KMS-11 (cell line): ENCODE results near the gene TAS2R31.
"Not testable (repeated sequence)": the region's sequence is repeated elsewhere in the genome, so short reads cannot be mapped to it uniquely, and the experiment has no call there.

Experiments
- H2AFZ ChIP-seq: fragments of 200-600 bp; sonication (generic); 2 replicates; pipeline ENCODE4 v1.6.1; 2016; ENCODE audit warnings: antibody characterized with exemption, mixed run types, low read depth
- H3K27ac ChIP-seq: fragments of 200-600 bp; sonication (generic); 2 replicates; pipeline ENCODE4 v1.6.1; 2016; ENCODE audit warnings: mild to moderate bottlenecking, mixed run types
- H3K27me3 ChIP-seq: fragments of 200-600 bp; sonication (generic); 2 replicates; pipeline ENCODE4 v1.6.1; 2017; ENCODE audit warnings: mild to moderate bottlenecking, low read depth, mixed run types, moderate library complexity; ENCODE audit not compliant: insufficient read depth
- H3K36me3 ChIP-seq: fragments of 200-600 bp; sonication (generic); 2 replicates; pipeline ENCODE4 v1.6.1; 2017; ENCODE audit warnings: mild to moderate bottlenecking, mixed run types; ENCODE audit not compliant: insufficient read depth
- H3K4me1 ChIP-seq: fragments of 200-600 bp; sonication (generic); 2 replicates; pipeline ENCODE4 v1.6.1; 2016; ENCODE audit warnings: mild to moderate bottlenecking, low read depth, mixed run types; ENCODE audit not compliant: poor library complexity, severe bottlenecking
- H3K4me2 ChIP-seq: fragments of 200-600 bp; sonication (generic); 2 replicates; pipeline ENCODE4 v1.7.0; 2016; ENCODE audit warnings: mild to moderate bottlenecking, mixed run types
- H3K4me3 ChIP-seq: fragments of 200-600 bp; sonication (generic); IDR thresholded peaks from 2 replicates; pipeline ENCODE4 v1.6.1; 2017; ENCODE audit warnings: low read depth, low read length, mixed read lengths; ENCODE audit not compliant: insufficient read depth
- H3K79me2 ChIP-seq: fragments of 200-600 bp; sonication (generic); 2 replicates; pipeline ENCODE4 v1.6.1; 2016; ENCODE audit warnings: low read depth, mixed run types; ENCODE audit not compliant: insufficient read depth
- H3K9ac ChIP-seq: fragments of 200-600 bp; sonication (generic); 2 replicates; pipeline ENCODE4 v1.6.1; 2016; ENCODE audit warnings: mild to moderate bottlenecking, mixed run types
- H4K20me1 ChIP-seq: fragments of 200-600 bp; sonication (generic); 2 replicates; pipeline ENCODE4 v1.6.1; 2016; ENCODE audit warnings: mild to moderate bottlenecking, mixed run types; ENCODE audit not compliant: insufficient read depth
- TF ChIP-seq, protein P1 (sequence below): fragments of 200-600 bp; sonication (generic); conservative IDR thresholded peaks from 2 replicates; pipeline ENCODE4 v1.6.1; 2017; ENCODE audit warnings: low read depth, mild to moderate bottlenecking, antibody characterized with exemption, low read length, moderate library complexity, mixed read lengths

The TAS2R31 gene

GRCh38 chr12:11059041-11059440 is 27.8 kb upstream of the TAS2R31 start:
- Histone ChIP-seq H3K4me3 (no peak overlapping the region), H2AFZ (no peak overlapping the region), H3K27ac (no peak overlapping the region), H4K20me1 (no peaks in the 10 kb centered on the region), H3K4me1 (no peaks in the 10 kb centered on the region), H3K36me3 (no peaks in the 10 kb centered on the region), H3K4me2 (no peak overlapping the region), H3K9ac (no peak overlapping the region), H3K27me3 (no peaks in the 10 kb centered on the region), H3K79me2 (no peaks in the 10 kb centered on the region)
- TF ChIP-seq, protein P1, sequence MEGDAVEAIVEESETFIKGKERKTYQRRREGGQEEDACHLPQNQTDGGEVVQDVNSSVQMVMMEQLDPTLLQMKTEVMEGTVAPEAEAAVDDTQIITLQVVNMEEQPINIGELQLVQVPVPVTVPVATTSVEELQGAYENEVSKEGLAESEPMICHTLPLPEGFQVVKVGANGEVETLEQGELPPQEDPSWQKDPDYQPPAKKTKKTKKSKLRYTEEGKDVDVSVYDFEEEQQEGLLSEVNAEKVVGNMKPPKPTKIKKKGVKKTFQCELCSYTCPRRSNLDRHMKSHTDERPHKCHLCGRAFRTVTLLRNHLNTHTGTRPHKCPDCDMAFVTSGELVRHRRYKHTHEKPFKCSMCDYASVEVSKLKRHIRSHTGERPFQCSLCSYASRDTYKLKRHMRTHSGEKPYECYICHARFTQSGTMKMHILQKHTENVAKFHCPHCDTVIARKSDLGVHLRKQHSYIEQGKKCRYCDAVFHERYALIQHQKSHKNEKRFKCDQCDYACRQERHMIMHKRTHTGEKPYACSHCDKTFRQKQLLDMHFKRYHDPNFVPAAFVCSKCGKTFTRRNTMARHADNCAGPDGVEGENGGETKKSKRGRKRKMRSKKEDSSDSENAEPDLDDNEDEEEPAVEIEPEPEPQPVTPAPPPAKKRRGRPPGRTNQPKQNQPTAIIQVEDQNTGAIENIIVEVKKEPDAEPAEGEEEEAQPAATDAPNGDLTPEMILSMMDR, result no peak

- no peak overlapping the region for H3K4me2 ChIP-seq
- H3K9ac ChIP-seq, result no peak overlapping the region
- no peaks in the 10 kb centered on the region for H4K20me1 ChIP-seq
- no peaks in the 10 kb centered on the region for H3K79me2 ChIP-seq
- H3K27ac ChIP-seq, result no peak overlapping the region
- no peak overlapping the region for H2AFZ ChIP-seq
- H3K36me3 ChIP-seq, result no peaks in the 10 kb centered on the region
- H3K4me3 ChIP-seq, result no peak overlapping the region
- H3K4me1 ChIP-seq, result no peaks in the 10 kb centered on the region
- TF ChIP-seq, protein P1, result no peak
- H3K27me3 ChIP-seq, result no peaks in the 10 kb centered on the region
Measured at GRCh38 chr12:11055306-11055705, 24.1 kb upstream of the TAS2R31 start.

- not testable (repeated sequence) for H2AFZ ChIP-seq, H3K79me2 ChIP-seq, H3K4me3 ChIP-seq, H3K9ac ChIP-seq, H4K20me1 ChIP-seq, H3K27me3 ChIP-seq, H3K36me3 ChIP-seq, H3K4me2 ChIP-seq, H3K4me1 ChIP-seq, H3K27ac ChIP-seq
Measured at GRCh38 chr12:11049806-11050531, 18.8 kb upstream of the TAS2R31 start.

GRCh38 chr12:11041366-11041765 is 10.2 kb upstream of the TAS2R31 start:
- H3K79me2 ChIP-seq, H3K27ac ChIP-seq, H3K4me2 ChIP-seq, H3K4me3 ChIP-seq, H3K36me3 ChIP-seq, H3K9ac ChIP-seq, H3K27me3 ChIP-seq, H4K20me1 ChIP-seq, H3K4me1 ChIP-seq, H2AFZ ChIP-seq: not testable (repeated sequence)

- TF ChIP-seq, protein P1, result no peak
- H3K36me3 ChIP-seq, result no peaks in the 10 kb centered on the region
- H3K4me3 ChIP-seq, result no peak overlapping the region
- H4K20me1 ChIP-seq, result no peaks in the 10 kb centered on the region
- no peak overlapping the region for H3K4me2 ChIP-seq
- no peaks in the 10 kb centered on the region for H3K4me1 ChIP-seq
- no peaks in the 10 kb centered on the region for H3K79me2 ChIP-seq
- no peaks in the 10 kb centered on the region for H3K27me3 ChIP-seq
- no peak overlapping the region for H3K9ac ChIP-seq
- H3K27ac ChIP-seq, result no peak overlapping the region
- no peak overlapping the region for H2AFZ ChIP-seq
Measured at GRCh38 chr12:11040162-11040561, 9.0 kb upstream of the TAS2R31 start.
